SU-DHL-6 (cell line): ENCODE data around the gene CHGA.

Source experiments
- H2AFZ ChIP-seq: fragments of 200-600 bp; sonication (generic); 2 replicates; pipeline ENCODE4 v1.6.1; 2014; ENCODE audit warnings: low read depth, mild to moderate bottlenecking, moderate library complexity, mixed read lengths, antibody characterized with exemption, low read length; ENCODE audit not compliant: severe bottlenecking
- H3F3A ChIP-seq: fragments of 200-600 bp; shearing (Covaris generic); 2 replicates; pipeline ENCODE4 v1.6.0; 2016; ENCODE audit warnings: antibody characterized with exemption, mild to moderate bottlenecking; ENCODE audit not compliant: insufficient read depth
- H3K27ac ChIP-seq: fragments of 200-600 bp; sonication (generic); 2 replicates; pipeline ENCODE4 v1.5.1; 2016; ENCODE audit warnings: low read depth, mild to moderate bottlenecking, low read length, moderate library complexity, mixed read lengths
- H3K27me3 ChIP-seq: fragments of 200-600 bp; sonication (generic), shearing (Covaris generic); 2 replicates; pipeline ENCODE4 v1.6.0; 2014; ENCODE audit warnings: mild to moderate bottlenecking, low read length
- H3K36me3 ChIP-seq: fragments of 200-600 bp; sonication (generic); 2 replicates; pipeline ENCODE4 v1.6.1; 2014; ENCODE audit warnings: mild to moderate bottlenecking, low read length, mixed read lengths
- H3K4me2 ChIP-seq: fragments of 300-600, 200-600 bp; shearing (Covaris generic), sonication (generic); 2 replicates; pipeline ENCODE4 v1.6.0; 2014; ENCODE audit warnings: low read length, low read depth, mild to moderate bottlenecking; ENCODE audit not compliant: poor library complexity, severe bottlenecking
- H3K4me3 ChIP-seq: fragments of 200-600 bp; sonication (generic); 2 replicates; pipeline ENCODE4 v1.5.1; 2014; ENCODE audit warnings: antibody characterized with exemption, low read length, mild to moderate bottlenecking, mixed read lengths; ENCODE audit not compliant: insufficient read depth, poor library complexity, severe bottlenecking
- H3K79me2 ChIP-seq: fragments of 200-600 bp; sonication (generic); 2 replicates; pipeline ENCODE4 v1.6.1; 2014; ENCODE audit warnings: mild to moderate bottlenecking, low read length, moderate library complexity; ENCODE audit not compliant: insufficient read depth
- H3K9ac ChIP-seq: fragments of 200-600 bp; sonication (generic); 2 replicates; pipeline ENCODE4 v1.7.0; 2014; ENCODE audit warnings: mild to moderate bottlenecking, low read length
- H3K9me2 ChIP-seq: fragments of 200-600 bp; sonication (generic); replicated peaks from 2 replicates; pipeline ENCODE4 v1.6.1; 2014; ENCODE audit warnings: low read length; ENCODE audit not compliant: insufficient read depth
- H3K9me3 ChIP-seq: fragments of 200-600 bp; sonication (generic); 2 replicates; pipeline ENCODE4 v1.6.1; 2014; ENCODE audit warnings: low read length, mixed read lengths; ENCODE audit not compliant: insufficient read depth
- H4K20me1 ChIP-seq: fragments of 200-600 bp; sonication (generic); 2 replicates; pipeline ENCODE4 v1.6.1; 2014; ENCODE audit warnings: low read depth, mild to moderate bottlenecking, antibody characterized with exemption, low read length, moderate library complexity, mixed read lengths
- EZH2phosphoT487 ChIP-seq: fragments of 200-600 bp; sonication (generic), shearing (Covaris generic); conservative IDR thresholded peaks from 2 replicates; pipeline ENCODE4 v1.6.1; 2018; ENCODE audit warnings: mild to moderate bottlenecking, antibody characterized with exemption, low read length, moderate library complexity, mixed read lengths
- TF ChIP-seq, protein P1 (sequence below): fragments of 200-600 bp; sonication (generic); IDR thresholded peaks from one replicate; pipeline ENCODE4 v1.5.1; 2017; ENCODE audit warnings: antibody characterized with exemption, mild to moderate bottlenecking, low read length, moderate library complexity; ENCODE audit not compliant: insufficient read depth, poor library complexity, severe bottlenecking

CHGA gene

DNA sequence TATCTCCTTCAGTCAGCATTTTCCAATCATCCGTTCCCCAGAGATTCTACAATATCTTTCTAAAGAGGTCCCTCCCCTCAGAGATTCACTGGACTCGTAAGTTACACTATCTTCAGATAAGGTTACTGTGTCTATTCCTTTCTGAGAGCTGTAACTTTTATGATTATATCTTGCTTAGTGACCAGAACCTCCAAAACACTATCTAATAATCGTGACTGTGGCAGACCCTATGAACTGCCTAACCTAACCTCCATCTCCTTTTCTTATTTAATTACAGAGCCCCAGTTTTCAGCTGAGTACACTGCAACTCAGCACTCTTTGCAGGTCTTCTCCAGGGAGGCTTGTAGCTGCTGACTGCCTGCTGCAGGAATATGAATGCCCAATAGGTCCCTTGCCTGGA is 38.5 kb upstream of the CHGA start:
- H4K20me1 ChIP-seq, result no peaks in the 10 kb centered on the region
- no peaks in the 10 kb centered on the region for H3K9me2 ChIP-seq
- no peak for TF ChIP-seq EZH2phosphoT487
- TF ChIP-seq, protein P1, sequence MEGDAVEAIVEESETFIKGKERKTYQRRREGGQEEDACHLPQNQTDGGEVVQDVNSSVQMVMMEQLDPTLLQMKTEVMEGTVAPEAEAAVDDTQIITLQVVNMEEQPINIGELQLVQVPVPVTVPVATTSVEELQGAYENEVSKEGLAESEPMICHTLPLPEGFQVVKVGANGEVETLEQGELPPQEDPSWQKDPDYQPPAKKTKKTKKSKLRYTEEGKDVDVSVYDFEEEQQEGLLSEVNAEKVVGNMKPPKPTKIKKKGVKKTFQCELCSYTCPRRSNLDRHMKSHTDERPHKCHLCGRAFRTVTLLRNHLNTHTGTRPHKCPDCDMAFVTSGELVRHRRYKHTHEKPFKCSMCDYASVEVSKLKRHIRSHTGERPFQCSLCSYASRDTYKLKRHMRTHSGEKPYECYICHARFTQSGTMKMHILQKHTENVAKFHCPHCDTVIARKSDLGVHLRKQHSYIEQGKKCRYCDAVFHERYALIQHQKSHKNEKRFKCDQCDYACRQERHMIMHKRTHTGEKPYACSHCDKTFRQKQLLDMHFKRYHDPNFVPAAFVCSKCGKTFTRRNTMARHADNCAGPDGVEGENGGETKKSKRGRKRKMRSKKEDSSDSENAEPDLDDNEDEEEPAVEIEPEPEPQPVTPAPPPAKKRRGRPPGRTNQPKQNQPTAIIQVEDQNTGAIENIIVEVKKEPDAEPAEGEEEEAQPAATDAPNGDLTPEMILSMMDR, result no peak
- H3K4me3 ChIP-seq, result no peak overlapping the region
- H3K36me3 ChIP-seq, result no peaks in the 10 kb centered on the region
- no peaks in the 10 kb centered on the region for H3K79me2 ChIP-seq
- H3K9ac ChIP-seq, result no peak overlapping the region
- H3K27ac ChIP-seq, result no peak overlapping the region
- H3K27me3 ChIP-seq, result no peaks in the 10 kb centered on the region
- H3K9me3 ChIP-seq, result no peaks in the 10 kb centered on the region
- no peak overlapping the region for H2AFZ ChIP-seq
- no peak overlapping the region for H3K4me2 ChIP-seq
- no peaks in the 10 kb centered on the region for H3F3A ChIP-seq

DNA sequence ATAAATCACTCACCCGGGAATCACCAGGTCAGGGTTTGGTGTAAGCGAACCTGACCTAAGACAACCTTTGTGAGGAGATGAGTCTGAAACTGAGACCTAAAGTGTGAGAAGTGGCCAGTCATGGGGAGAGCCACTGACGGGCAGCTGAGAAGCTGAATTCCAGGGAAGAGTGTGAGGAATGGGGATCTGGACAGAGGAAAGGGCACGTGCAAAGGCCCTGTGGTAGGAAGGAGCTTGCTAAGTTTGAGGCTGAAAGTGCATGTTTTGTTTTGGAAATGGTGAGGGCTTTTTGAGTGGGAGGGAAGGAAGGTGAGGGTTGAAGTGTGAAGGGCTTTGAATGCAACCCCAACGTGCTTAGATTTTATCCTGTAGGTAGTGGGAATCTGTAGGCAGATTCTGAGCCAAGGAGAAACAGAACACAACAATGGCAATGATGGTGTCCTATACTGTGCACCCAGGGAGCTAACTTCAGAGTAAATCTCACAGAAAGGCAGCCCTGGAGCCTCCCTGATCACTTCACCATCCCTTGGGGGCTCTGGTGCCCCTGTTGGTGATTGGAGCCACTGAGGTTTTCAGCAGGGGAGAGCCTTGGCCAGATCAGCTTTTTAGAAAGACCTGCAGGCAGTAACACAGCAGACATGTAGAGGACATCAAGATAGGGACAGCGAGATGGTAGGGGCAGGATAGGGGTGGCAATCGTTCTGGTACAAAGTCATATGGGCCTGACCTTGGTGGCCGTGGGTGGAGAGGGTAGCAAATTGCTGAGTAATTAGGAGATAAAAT is 37.5 kb upstream of the CHGA start:
- Histone ChIP-seq H3K79me2 (no peaks in the 10 kb centered on the region), H4K20me1 (no peaks in the 10 kb centered on the region), H3K4me2 (no peak overlapping the region), H3K36me3 (no peaks in the 10 kb centered on the region), H2AFZ (no peak overlapping the region), H3K9me2 (no peaks in the 10 kb centered on the region), H3K27ac (no peak overlapping the region), H3K9me3 (no peaks in the 10 kb centered on the region), H3K4me3 (no peak overlapping the region), H3K27me3 (no peaks in the 10 kb centered on the region), H3F3A (no peaks in the 10 kb centered on the region), H3K9ac (no peak overlapping the region)
- TF ChIP-seq, protein P1, result no peak
- TF ChIP-seq EZH2phosphoT487, result no peak

DNA sequence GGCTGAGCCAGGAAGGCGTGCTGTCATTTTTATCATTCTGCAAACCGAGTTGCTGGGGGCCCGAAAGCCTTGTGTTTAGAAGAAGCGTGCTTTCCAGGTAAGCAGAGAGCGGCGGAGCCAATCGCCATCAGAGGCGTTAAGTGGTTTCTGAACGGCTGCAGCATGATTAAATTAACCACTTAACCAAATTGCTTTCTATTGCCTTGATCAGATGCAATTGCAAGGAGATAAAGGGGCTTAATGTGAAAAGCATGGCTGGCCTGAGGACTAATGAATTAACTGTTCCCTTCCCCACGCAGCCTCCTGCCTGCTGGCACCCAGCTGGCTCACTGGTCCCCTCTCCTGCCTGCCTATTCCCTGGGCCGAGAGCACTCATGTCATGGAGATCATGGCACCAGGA is 36.6 kb upstream of the CHGA start:
- Histone ChIP-seq H3K36me3 (no peaks in the 10 kb centered on the region), H3K27me3 (no peaks in the 10 kb centered on the region), H3K9me2 (no peaks in the 10 kb centered on the region)

More for the DNA sequence above, 36.6 kb upstream of the CHGA start:
- H3K4me2 ChIP-seq, result no peak overlapping the region
- H3K9me3 ChIP-seq, result no peaks in the 10 kb centered on the region
- no peaks in the 10 kb centered on the region for H3F3A ChIP-seq
- H4K20me1 ChIP-seq, result no peaks in the 10 kb centered on the region
- H3K4me3 ChIP-seq, result no peak overlapping the region
- no peak for TF ChIP-seq EZH2phosphoT487
- TF ChIP-seq, protein P1, result no peak
- no peak overlapping the region for H3K27ac ChIP-seq
- no peaks in the 10 kb centered on the region for H3K79me2 ChIP-seq
- no peak overlapping the region for H2AFZ ChIP-seq
- no peak overlapping the region for H3K9ac ChIP-seq
